Suprapubic skin (tissue), 4 donors: ENCODE measurements around the gene PRSS27. TPM values are rescaled to one million over a fixed set of nuclear protein-coding genes. Genes with fewer than 3 reads are reported as not detected.
A peak's percentile ranks its signal among the peaks of the same experiment; 100 is the strongest.
"Not testable (repeated sequence)": the region's sequence is repeated elsewhere in the genome, so short reads cannot be mapped to it uniquely, and the experiment has no call there.

Source experiments
- DNase-seq, 2 donors: peaks; one replicate each; pipeline ENCODE4 v3.0.0-alpha.2; 2019; ENCODE audit warnings: low spot score in 2 of 2
- H3K27ac ChIP-seq: fragments of 200-600 bp; sonication (generic); one replicate; pipeline ENCODE4 v1.5.1; 2019
- H3K27me3 ChIP-seq: fragments of 200-600 bp; sonication (generic); one replicate; pipeline ENCODE4 v1.5.1; 2019
- H3K36me3 ChIP-seq: fragments of 200-600 bp; sonication (generic); one replicate; pipeline ENCODE4 v1.5.1; 2019
- H3K4me1 ChIP-seq: fragments of 200-600 bp; sonication (generic); one replicate; pipeline ENCODE4 v1.5.1; 2019
- H3K4me3 ChIP-seq: fragments of 200-600 bp; sonication (generic); one replicate; pipeline ENCODE4 v1.5.1; 2019; ENCODE audit warnings: mild to moderate bottlenecking
- H3K9me3 ChIP-seq: fragments of 200-600 bp; sonication (generic); one replicate; pipeline ENCODE4 v1.5.1; 2019
- EP300 ChIP-seq: sonication (generic); formaldehyde crosslinking; IDR thresholded peaks from one replicate; pipeline ENCODE4 v1.6.1; 2017; ENCODE audit warnings: antibody characterized with exemption
- POLR2A ChIP-seq, 2 donors: fragments of 450-650 bp; IDR thresholded peaks; one replicate each; pipeline ENCODE4 v1.6.1; 2017; ENCODE audit warnings: antibody characterized with exemption in 2 of 2, mild to moderate bottlenecking in 2 of 2, moderate library complexity in 2 of 2
- POLR2AphosphoS5 ChIP-seq, 3 donors: sonication (generic); formaldehyde crosslinking; IDR thresholded peaks; one replicate each; pipeline ENCODE4 v1.6.1; 2017; ENCODE audit warnings: antibody characterized with exemption in 3 of 3
- WGBS: methylation state at CpG from one replicate; pipeline ENCODE4 v1.1.5; 2018; 5-methylcytosine and 5-hydroxymethylcytosine counted together
- total RNA-seq, 4 donors: library from RNA; depleted of rRNA; stranded (reverse); fragments of >200 nt; gene quantifications; one replicate each; pipeline ENCODE4 v1.1.0, GENCODE V29; 2016
- TF ChIP-seq, protein P1 (sequence below), 2 donors: fragments of 200-600 bp in 1 of 2; fragments of 450-650 bp in 1 of 2; sonication (generic) in 1 of 2; IDR thresholded peaks; one replicate each; pipeline ENCODE4 v1.5.1; 2016 to 2019; ENCODE audit warnings: antibody characterized with exemption in 2 of 2, mild to moderate bottlenecking in 1 of 2, moderate library complexity in 1 of 2

The PRSS27 gene
- total RNA-seq, 4 donors from 2014 or later = 1.6 to 9.5 (median 5.6) TPM

DNA sequence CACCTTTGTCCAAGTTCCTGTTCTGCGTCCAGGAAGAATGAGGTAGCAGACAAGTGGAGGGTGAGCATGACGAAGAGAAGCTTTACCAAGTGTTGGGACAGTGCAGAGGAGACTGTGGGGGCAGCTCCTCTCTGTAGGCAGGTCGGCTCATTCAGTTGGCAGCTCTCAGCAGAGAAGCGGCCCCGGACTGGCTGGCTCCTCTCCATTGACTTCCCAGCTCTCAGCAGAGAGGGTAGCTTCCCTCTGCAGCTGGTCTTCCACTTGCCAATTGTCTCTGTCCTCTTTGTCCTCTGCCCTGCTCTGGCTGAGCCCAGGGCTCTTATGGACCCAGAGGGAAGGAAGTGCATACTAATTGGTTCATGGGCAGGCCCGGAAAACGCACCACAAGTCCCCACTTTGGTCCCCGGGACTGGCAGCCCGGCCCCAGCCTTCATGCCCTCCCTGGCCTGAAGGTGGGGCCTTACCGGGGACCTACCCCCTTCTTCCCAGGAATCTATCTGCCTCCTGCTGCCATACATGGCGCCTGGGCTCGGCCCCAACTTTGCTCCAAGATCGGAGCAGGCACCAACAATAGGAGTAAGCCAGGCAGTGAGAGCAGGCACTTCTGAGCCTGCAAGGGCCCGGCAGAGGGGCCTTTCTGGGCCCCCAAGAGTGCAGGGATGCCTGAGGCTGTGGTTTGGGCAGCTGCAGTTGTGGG is 27.6 kb downstream of the PRSS27 start:
- H3K27me3 ChIP-seq = no peaks in the 10 kb centered on the region
- peaks cover 24% of the 10 kb centered on the region for H3K36me3 ChIP-seq
- H3K27ac ChIP-seq = no peak overlapping the region
- DNase-seq = no peak
- no peak overlapping the region for H3K4me3 ChIP-seq
- WGBS = 71% methylated on average over 13 of the region's 14 CpGs
- H3K4me1 ChIP-seq = peaks cover 12% of the 10 kb centered on the region
- no peaks in the 10 kb centered on the region for H3K9me3 ChIP-seq
- no peak for TF ChIP-seq POLR2AphosphoS5 (IDR thresholded peaks at IDR 0.05)
- TF ChIP-seq EP300 = no peak
- TF ChIP-seq POLR2A (IDR thresholded peaks at IDR 0.05) = no peak
- TF ChIP-seq, protein P1, sequence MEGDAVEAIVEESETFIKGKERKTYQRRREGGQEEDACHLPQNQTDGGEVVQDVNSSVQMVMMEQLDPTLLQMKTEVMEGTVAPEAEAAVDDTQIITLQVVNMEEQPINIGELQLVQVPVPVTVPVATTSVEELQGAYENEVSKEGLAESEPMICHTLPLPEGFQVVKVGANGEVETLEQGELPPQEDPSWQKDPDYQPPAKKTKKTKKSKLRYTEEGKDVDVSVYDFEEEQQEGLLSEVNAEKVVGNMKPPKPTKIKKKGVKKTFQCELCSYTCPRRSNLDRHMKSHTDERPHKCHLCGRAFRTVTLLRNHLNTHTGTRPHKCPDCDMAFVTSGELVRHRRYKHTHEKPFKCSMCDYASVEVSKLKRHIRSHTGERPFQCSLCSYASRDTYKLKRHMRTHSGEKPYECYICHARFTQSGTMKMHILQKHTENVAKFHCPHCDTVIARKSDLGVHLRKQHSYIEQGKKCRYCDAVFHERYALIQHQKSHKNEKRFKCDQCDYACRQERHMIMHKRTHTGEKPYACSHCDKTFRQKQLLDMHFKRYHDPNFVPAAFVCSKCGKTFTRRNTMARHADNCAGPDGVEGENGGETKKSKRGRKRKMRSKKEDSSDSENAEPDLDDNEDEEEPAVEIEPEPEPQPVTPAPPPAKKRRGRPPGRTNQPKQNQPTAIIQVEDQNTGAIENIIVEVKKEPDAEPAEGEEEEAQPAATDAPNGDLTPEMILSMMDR (IDR thresholded peaks at IDR 0.05) = no peak

DNA sequence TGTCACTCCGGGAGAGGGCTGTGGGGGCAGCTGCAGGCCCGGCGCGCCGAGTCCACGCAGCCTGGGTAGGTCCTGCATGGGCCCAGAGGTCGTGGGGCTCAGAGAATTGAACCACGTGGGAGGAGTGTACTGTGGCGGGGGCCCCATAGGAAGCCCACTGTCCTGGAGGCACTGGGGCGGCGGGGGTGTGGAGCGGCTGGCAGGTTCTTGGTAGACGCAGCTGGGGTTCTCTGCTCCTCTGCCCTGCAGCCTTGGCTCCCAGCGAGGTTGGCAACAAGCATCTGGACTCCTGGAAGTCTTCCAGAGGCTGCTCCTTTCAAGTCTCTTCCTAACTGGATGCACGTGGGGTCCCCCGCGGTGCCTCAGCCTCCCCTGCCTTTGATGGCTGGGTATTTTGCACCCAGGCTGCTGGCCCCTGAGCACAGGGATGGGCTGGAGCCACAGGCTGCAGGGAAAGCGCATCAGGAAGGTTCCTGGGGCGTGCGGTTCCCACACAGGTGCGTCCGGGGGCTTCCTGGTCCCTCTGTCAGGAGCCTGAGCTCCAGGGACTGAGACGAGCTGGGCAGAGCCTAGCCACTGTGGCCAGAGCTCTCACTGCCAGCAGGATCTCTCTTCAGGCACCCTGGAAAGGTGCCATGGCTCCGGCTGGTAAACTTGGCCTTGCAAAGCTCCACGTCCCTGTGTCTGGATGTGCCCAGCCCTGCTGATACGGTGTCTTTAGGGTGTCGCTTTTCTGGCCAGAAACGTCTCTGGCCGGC is 28.4 kb downstream of the PRSS27 start:
- WGBS = 88% methylated on average over 8 of the region's 29 CpGs
- no peak overlapping the region for H3K4me3 ChIP-seq
- no peak for TF ChIP-seq POLR2AphosphoS5 (IDR thresholded peaks at IDR 0.05)
- no peak for TF ChIP-seq EP300
- TF ChIP-seq POLR2A (IDR thresholded peaks at IDR 0.05) = no peak
- TF ChIP-seq, protein P1 (IDR thresholded peaks at IDR 0.05) = no peak
- no peaks in the 10 kb centered on the region for H3K9me3 ChIP-seq
- no peak overlapping the region for H3K27ac ChIP-seq
- peaks cover 19% of the 10 kb centered on the region for H3K4me1 ChIP-seq
- DNase-seq = no peak
- peaks cover 17% of the 10 kb centered on the region for H3K36me3 ChIP-seq
- no peaks in the 10 kb centered on the region for H3K27me3 ChIP-seq

DNA sequence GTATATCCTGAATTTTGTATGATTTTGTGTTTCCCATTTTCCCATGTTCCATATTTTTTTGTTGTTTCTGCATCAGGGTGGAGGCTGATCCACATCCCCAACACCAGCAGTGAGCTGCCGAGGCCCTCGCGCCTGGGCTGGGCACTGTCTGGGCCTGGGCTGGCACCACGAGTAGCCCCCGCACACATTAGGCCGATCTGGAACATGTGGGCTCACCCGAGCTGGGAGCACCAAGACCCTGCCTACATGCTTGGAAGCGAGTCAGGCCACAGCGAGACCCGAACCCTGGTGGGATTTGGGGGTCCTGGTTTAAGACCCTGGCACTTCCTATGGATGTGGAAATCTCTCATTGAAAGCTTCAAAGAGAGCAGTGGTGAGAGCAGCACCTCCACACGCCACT is 29.2 kb downstream of the PRSS27 start:
- no peak for DNase-seq
- peaks cover 19% of the 10 kb centered on the region for H3K4me1 ChIP-seq
- H3K27me3 ChIP-seq = no peaks in the 10 kb centered on the region
- no peak overlapping the region for H3K27ac ChIP-seq
- H3K9me3 ChIP-seq = no peaks in the 10 kb centered on the region
- 94% methylated on average over 10 of the region's 11 CpGs for WGBS
- H3K4me3 ChIP-seq = no peak overlapping the region
- peaks cover 13% of the 10 kb centered on the region for H3K36me3 ChIP-seq
- TF ChIP-seq POLR2AphosphoS5 (IDR thresholded peaks at IDR 0.05) (no peak), EP300 (no peak), POLR2A (IDR thresholded peaks at IDR 0.05) (no peak)
- TF ChIP-seq, protein P1 (IDR thresholded peaks at IDR 0.05) = no peak

DNA sequence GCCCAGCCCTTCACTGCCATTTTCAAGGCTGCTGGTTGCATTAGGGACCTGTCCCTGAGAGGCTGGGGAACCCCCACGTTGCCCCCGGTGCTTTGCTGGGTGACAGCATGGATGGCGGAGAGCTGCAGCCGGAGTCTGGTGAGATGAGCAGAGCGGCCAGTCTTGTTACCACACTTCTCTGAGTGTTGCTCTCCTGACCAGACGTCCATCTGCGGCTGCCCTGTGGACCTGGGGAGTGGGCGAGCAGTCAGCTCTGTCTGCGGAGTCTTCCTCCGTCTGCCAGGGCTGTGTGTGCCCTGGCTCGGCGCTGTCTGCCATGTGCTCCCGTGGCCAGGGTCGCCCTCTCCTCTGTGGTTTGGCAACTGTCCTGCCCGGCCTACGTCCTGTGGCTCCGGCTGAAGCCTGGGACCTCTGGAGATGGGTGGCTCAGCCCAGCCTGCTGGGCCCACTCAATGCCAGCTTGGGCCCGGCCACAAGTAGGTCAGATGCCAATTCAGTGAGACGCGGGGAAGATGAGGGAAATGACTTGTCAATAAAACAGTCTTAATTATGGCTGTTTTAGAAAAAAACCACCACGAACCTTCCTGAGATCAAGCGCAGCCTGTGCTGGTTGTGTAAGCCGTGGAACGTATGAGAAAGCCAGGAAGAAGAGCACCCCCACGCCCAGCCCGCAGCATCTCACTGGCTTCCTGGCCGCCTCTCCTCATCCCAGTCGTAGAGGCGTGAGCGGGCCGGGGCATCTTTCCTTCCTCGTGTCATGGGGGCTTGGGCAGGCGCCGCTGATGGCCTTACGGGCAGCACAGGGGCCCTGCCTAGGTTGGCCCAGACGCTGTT is 29.8 kb downstream of the PRSS27 start:
- no peaks in the 10 kb centered on the region for H3K9me3 ChIP-seq
- H3K27ac ChIP-seq = no peak overlapping the region
- no peak overlapping the region for H3K4me3 ChIP-seq
- TF ChIP-seq, protein P1 (IDR thresholded peaks at IDR 0.05) = no peak
- no peak for TF ChIP-seq POLR2A (IDR thresholded peaks at IDR 0.05)
- no peak for TF ChIP-seq EP300
- TF ChIP-seq POLR2AphosphoS5 (IDR thresholded peaks at IDR 0.05) = no peak
- peaks cover 19% of the 10 kb centered on the region for H3K4me1 ChIP-seq
- 79% methylated on average over 27 of the region's 36 CpGs for WGBS
- H3K27me3 ChIP-seq = no peaks in the 10 kb centered on the region
- DNase-seq = peak in 1 of 2 donors; percentile 74
- H3K36me3 ChIP-seq = peaks cover 13% of the 10 kb centered on the region

DNA sequence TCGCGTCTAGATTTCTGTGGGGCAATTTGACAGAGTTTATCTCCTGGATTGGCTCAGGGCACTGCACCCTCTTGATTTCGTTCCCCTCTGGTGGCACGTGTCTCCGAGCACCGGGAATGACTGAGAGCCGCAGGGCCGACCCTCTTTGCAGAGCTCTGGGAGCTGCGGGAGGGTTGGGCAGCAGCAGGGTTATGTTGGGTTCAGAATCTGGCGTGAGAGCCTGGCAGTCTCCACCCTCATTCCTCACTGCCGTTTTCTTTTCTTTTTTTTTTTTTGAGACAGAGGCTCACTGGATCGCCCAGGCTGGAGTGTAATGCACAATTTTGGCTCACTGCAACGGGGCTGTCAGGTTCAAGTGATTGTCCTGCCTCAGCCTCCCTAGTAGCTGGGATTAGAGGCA is 30.6 kb downstream of the PRSS27 start:
- not testable (repeated sequence) for H3K4me3 ChIP-seq, H3K27ac ChIP-seq, H3K27me3 ChIP-seq, H3K9me3 ChIP-seq, DNase-seq
- H3K36me3 ChIP-seq = peaks cover 13% of the 10 kb centered on the region
- 71% methylated on average over 8 of the region's 13 CpGs for WGBS
- peaks cover 22% of the 10 kb centered on the region for H3K4me1 ChIP-seq
